ENCODE results near the gene SERPINA12. TPM values are rescaled to one million over a fixed set of nuclear protein-coding genes. Genes with fewer than 3 reads are reported as not detected.

The SERPINA12 gene
- total and polyA plus RNA-seq, 2 of the 13 experiments (the other 11 are each of a cell fraction or from before 2014, with no cell fraction given) = 0.08 TPM; not detected in 1

GRCh38 chr14:94548999-94549985 lies 40.0 kb upstream of the SERPINA12 start (continued):
- TF ChIP-seq, protein P1, sequence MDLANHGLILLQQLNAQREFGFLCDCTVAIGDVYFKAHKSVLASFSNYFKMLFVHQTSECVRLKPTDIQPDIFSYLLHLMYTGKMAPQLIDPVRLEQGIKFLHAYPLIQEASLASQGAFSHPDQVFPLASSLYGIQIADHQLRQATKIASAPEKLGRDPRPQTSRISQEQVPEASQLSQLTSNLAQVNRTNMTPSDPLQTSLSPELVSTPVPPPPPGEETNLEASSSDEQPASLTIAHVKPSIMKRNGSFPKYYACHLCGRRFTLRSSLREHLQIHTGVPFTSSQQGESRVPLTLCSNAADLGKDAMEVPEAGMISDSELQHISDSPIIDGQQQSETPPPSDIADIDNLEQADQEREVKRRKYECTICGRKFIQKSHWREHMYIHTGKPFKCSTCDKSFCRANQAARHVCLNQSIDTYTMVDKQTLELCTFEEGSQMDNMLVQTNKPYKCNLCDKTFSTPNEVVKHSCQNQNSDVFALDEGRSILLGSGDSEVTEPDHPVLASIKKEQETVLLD (CRISPR knock-in tag; IDR thresholded peaks at IDR 0.05; ENCODE audit: low read depth) = no peak
- no peak for TF ChIP-seq ZNF33B (CRISPR knock-in tag; IDR thresholded peaks at IDR 0.05)
- no peak for TF ChIP-seq DMAP1 (CRISPR knock-in tag; IDR thresholded peaks at IDR 0.05)
- no peak; the same call in none of the 2 replicates for TF ChIP-seq PHF8 (CRISPR knock-in tag; IDR thresholded peaks at IDR 0.05)
- no peak for TF ChIP-seq YEATS2 (CRISPR knock-in tag; IDR thresholded peaks at IDR 0.05; ENCODE audit: borderline replicate concordance)
- no peak for TF ChIP-seq TCF7 (IDR thresholded peaks at IDR 0.05; ENCODE audit: low read depth)
- TF ChIP-seq SALL1 (CRISPR knock-in tag; IDR thresholded peaks at IDR 0.05) = peak; percentile 40; the same call in 1 of the 2 replicates
- TF ChIP-seq ZNF761 (CRISPR knock-in tag; conservative IDR thresholded peaks at IDR 0.05) = no peak
- TF ChIP-seq AHR (CRISPR knock-in tag; IDR thresholded peaks at IDR 0.05) = no peak
- TF ChIP-seq ZMYM4 (CRISPR knock-in tag; IDR thresholded peaks at IDR 0.05) = 0 out of 2 replicates have a peak, but pooled peaks have one; percentile 20
- no peak for TF ChIP-seq NFIB (CRISPR knock-in tag; IDR thresholded peaks at IDR 0.05; ENCODE audit: borderline replicate concordance)
- no peak for TF ChIP-seq KMT2A (CRISPR knock-in tag; IDR thresholded peaks at IDR 0.05)
- no peak for TF ChIP-seq SALL2 (CRISPR knock-in tag; IDR thresholded peaks at IDR 0.05)
- TF ChIP-seq ZNF850 (CRISPR knock-in tag; conservative IDR thresholded peaks at IDR 0.05) = no peak
- no peak for TF ChIP-seq ZNF597 (CRISPR knock-in tag; IDR thresholded peaks at IDR 0.05)
- TF ChIP-seq ZNF232 (CRISPR knock-in tag; IDR thresholded peaks at IDR 0.05; ENCODE audit: borderline replicate concordance) = no peak
- TF ChIP-seq ATF7 (IDR thresholded peaks at IDR 0.05) = no peak
- TF ChIP-seq ATF7 (CRISPR knock-in tag; IDR thresholded peaks at IDR 0.05) = no peak
- TF ChIP-seq NFKBIZ (CRISPR knock-in tag; IDR thresholded peaks at IDR 0.05) = no peak
- TF ChIP-seq ZNF329 (CRISPR knock-in tag; IDR thresholded peaks at IDR 0.05; ENCODE audit: low read depth) = 0 out of 2 replicates have a peak, but pooled peaks have one; percentile 31
- no peak for TF ChIP-seq CBX1 (IDR thresholded peaks at IDR 0.05; ENCODE audit: low read depth)
- no peak for TF ChIP-seq KMT2B (CRISPR knock-in tag; IDR thresholded peaks at IDR 0.05)
- no peak for TF ChIP-seq ZNF678 (CRISPR knock-in tag; IDR thresholded peaks at IDR 0.05)
- TF ChIP-seq ZFAT (CRISPR knock-in tag; conservative IDR thresholded peaks at IDR 0.05) = no peak
- TF ChIP-seq SNAPC4 (CRISPR knock-in tag; IDR thresholded peaks at IDR 0.05) = no peak

Measured in HepG2 (cell line).